RWPE1 (cell line): ENCODE measurements around the gene RBM6.

Source experiments
- CTCF ChIA-PET: fragments of 350-600 bp; sonication (Branson Sonifier 250); formaldehyde crosslinking; extraction: SDS; loops from one replicate; lab custom pipeline; 2021; lab: Yijun Ruan, JAX
- POLR2A ChIA-PET: fragments of 400-600 bp; formaldehyde crosslinking; extraction: SDS; loops from one replicate; lab custom pipeline; 2020; ENCODE audit warnings: antibody characterized with exemption; ENCODE audit not compliant: low non-redundant PET; lab: Yijun Ruan, JAX
- DNase-seq: peaks from one replicate; pipeline ENCODE4 v3.0.0; 2012; ENCODE audit warnings: low spot score
- H3K27ac ChIP-seq: fragments of 450-650 bp; 2 replicates; pipeline ENCODE4 v1.5.1; 2017
- TF ChIP-seq, protein P1 (sequence below): fragments of 450-650 bp; conservative IDR thresholded peaks from 2 replicates; pipeline ENCODE4 v1.5.1; 2017; ENCODE audit warnings: low read depth, mild to moderate bottlenecking

Gene RBM6

DNA sequence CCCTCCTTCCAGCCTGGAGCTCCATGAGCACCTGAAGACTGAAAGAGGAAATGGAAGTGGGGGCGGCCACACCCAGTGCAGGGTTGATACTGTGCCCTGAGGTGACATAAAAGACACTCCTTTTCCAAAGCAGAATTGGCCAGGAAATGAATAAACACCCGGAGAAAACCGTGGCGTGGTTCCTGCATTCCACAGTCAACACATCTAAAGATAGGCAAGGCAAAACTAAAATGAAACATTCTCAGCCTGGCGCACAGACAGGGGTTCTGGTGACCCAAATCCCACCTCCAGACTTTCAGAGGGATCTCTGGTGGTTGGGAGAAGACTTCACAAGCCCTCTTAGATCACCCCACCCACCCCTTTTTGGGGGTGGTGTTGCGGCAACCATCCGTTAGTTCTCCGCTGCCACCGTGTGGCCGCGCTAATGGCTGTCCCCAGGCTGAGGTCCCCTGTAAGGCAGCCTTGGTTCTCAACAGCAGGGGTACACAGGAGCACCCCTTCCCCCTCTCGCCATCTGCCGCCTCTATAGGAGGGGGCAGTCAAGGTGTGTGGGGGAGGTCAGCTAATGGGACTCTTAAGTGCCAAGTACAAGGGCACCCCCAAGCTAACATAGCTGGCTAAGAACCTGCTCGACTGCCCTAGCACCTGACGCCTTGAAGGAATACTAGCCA is 33.7 kb upstream of the RBM6 start:
- ChIA-PET POLR2A (interaction anchor here (0.7 kb wide), 1 partner anchor 103 kb away, joined by 3 read pairs; the partner anchor contains the start of gene INKA1), CTCF (interaction anchor here (0.5 to 1.5 kb wide), 3 partner anchors 18 to 203 kb away, joined by 3 to 4 read pairs (median 3); no protein-coding TSS in a partner anchor)
- DNase-seq: peak; percentile 67
- TF ChIP-seq, protein P1, sequence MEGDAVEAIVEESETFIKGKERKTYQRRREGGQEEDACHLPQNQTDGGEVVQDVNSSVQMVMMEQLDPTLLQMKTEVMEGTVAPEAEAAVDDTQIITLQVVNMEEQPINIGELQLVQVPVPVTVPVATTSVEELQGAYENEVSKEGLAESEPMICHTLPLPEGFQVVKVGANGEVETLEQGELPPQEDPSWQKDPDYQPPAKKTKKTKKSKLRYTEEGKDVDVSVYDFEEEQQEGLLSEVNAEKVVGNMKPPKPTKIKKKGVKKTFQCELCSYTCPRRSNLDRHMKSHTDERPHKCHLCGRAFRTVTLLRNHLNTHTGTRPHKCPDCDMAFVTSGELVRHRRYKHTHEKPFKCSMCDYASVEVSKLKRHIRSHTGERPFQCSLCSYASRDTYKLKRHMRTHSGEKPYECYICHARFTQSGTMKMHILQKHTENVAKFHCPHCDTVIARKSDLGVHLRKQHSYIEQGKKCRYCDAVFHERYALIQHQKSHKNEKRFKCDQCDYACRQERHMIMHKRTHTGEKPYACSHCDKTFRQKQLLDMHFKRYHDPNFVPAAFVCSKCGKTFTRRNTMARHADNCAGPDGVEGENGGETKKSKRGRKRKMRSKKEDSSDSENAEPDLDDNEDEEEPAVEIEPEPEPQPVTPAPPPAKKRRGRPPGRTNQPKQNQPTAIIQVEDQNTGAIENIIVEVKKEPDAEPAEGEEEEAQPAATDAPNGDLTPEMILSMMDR: peak; percentile 88
- H3K27ac ChIP-seq: peak overlapping the region; percentile 100

DNA sequence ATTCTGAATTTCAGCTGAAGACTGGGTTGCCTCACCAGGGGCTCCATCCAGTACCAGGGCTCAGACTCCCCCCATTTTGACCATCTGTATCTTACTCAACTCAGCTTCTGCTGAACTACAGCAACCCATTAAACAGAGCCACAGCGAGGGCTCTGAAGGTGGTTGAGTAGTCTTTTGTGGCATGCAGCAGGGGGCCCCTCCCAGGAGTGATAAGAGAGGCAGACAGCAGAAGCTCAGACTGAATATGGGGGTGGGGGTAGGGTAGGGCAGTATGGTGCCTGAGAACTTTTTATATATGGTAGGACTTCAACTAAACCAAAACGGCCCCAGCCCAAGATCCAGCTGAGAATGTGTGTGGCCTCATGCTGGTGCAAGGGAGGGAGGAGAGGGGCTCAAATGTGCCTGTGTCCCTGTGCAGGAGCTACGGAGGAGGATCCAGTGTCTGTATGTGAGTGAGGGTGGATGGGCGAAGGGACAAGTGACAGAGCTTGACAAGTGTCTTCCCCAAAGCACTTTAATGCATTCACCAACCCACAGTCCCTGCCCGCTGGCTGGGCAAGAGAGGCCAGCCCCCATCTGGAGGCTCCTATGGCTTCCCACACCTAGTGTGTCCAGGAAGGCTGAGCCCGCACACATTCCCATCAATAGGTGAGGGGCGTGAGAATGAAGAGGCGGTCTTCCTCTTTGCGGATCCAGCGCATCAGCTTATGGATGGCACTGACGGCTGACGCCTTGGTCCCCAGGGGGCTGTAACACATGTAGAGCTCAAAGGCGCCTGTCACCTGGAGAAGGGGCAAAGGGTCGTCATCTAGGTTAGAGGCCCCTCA is 31.4 kb upstream of the RBM6 start:
- DNase-seq: no peak
- peak overlapping the region; percentile 100 for H3K27ac ChIP-seq
- CTCF ChIA-PET: no interaction called here
- TF ChIP-seq, protein P1: no peak
- POLR2A ChIA-PET: no interaction called here

DNA sequence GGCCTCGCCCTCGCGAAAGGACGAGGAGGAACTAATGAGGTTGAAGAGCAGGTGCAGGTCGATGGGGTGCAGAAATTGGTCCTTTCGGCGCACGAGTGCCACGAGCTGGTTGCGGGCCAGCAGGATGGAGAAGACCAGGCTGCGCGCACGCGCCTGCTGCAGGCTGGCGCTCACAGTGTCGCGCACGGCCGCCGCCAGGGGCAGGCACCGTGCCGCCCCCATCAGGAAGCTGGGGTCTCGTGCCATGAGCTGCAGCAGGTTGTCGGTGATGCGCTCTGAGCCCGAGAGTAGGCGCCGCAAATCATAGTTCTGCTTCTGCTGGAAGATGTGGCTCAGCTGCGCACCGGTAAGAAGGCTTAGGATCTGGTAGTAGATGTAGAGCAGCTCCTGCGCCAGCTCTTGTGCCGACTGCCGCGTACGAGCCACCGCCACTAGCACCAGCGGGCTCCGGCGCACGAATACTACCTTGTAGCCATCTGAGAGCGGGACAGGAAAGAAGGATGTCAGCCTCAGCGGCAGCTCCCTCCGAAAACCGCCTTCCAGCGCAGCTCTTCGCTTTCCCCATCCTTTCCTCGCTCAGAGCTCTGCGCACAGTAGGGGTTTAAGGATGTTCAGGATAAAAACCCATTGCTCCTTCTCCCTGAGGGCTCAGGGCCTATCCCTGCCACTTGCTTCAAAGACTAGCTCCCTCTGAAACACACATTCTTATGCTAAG is 29.4 kb upstream of the RBM6 start:
- ChIA-PET POLR2A (no interaction called here), CTCF (no interaction called here)
- H3K27ac ChIP-seq: no peak overlapping the region; the same call in 1 of the 2 replicates
- TF ChIP-seq, protein P1: no peak
- no peak for DNase-seq

DNA sequence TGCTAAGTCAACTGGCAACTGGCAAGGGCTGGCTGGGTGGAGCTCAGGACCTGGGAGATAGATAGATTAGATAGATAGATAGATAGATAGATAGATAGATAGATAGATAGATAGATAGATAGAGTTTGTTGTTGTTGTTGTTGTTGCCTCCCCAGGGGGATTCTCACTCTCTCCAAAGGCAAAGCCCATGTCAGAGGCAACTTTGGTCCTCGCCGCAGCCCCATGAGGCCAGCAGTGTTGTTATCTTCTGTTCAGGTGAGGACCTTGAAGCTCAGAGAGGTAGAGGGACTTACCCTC is 28.9 kb upstream of the RBM6 start:
- DNase-seq: no peak
- H3K27ac ChIP-seq: peak overlapping the region; percentile 5; the same call in 1 of the 2 replicates
- CTCF ChIA-PET: no interaction called here
- TF ChIP-seq, protein P1: no peak
- POLR2A ChIA-PET: no interaction called here

DNA sequence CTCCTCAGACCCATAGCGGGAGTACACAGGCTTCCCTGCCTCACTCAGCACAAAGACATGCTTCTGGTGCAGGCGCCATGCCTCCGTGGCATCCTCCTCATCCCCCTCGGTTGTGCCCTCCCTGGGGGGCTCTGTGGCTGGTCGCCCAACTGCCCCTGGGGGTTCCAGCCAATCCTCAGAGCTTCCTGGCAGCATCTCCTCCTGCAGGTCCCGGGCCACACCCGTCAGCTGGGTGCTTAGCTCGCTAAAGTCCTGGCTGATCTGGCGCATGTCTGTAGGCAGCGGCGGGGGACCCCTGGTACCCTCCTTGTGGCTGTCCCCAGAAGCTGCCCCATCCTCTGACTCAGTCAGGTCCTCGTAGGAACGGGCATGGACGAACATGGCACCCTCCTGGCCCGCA is 28.3 kb upstream of the RBM6 start:
- CTCF ChIA-PET: no interaction called here
- no peak for DNase-seq
- TF ChIP-seq, protein P1: no peak
- POLR2A ChIA-PET: no interaction called here
- H3K27ac ChIP-seq: peak overlapping the region; percentile 5; the same call in 1 of the 2 replicates

DNA sequence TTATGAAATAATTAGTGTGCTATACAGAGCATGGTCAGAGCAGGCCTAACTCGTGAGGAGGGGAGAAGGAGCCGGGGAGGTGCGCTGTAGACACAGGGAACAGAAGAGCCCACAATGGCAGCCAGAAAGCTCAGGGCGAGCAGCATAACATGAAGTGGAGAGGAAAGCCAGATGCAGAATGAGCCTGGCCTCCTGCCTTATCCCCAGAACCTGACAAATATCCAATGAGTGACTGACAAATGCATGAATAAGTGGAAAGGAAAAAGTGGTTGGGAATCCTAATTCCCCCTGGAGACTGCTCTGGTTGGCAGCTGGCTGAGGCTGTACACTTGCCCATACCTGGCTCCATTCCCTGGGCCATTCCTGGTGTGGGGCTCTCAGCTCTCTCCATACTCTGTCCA is 27.1 kb upstream of the RBM6 start:
- CTCF ChIA-PET: interaction anchor here (0.7 kb wide), 1 partner anchor 933 kb away, joined by 3 read pairs; no protein-coding TSS in a partner anchor
- 0 out of 2 replicates have a peak overlapping the region, but pooled peaks have one; percentile 10 for H3K27ac ChIP-seq
- TF ChIP-seq, protein P1: no peak
- POLR2A ChIA-PET: no interaction called here
- no peak for DNase-seq
